H9 (cell line): ENCODE results near the gene FAT2. TPM values are rescaled to one million over a fixed set of nuclear protein-coding genes. Genes with fewer than 3 reads are reported as not detected.
"Not testable (repeated sequence)": the region's sequence is repeated elsewhere in the genome, so short reads cannot be mapped to it uniquely, and the experiment has no call there.

Experiments
- DNase-seq: peaks from one replicate; pipeline ENCODE4 v3.0.0-alpha.2; 2017
- H2AFZ ChIP-seq: one replicate; pipeline ENCODE4 v1.6.1; 2013; ENCODE audit warnings: mild to moderate bottlenecking, low read length, control low read depth, moderate library complexity
- H2AK5ac ChIP-seq: 2 replicates; pipeline ENCODE4 v1.6.1; 2013; ENCODE audit warnings: low read length, control low read depth, mixed read lengths; ENCODE audit not compliant: insufficient read length
- H2BK120ac ChIP-seq: one replicate; pipeline ENCODE4 v1.6.1; 2013; ENCODE audit warnings: low read depth, mild to moderate bottlenecking, low read length, control low read depth, inconsistent platforms; ENCODE audit not compliant: poor library complexity, severe bottlenecking
- H2BK12ac ChIP-seq: 2 replicates; pipeline ENCODE4 v1.6.1; 2013; ENCODE audit warnings: low read length, control low read depth, mixed read lengths, low read depth; ENCODE audit not compliant: insufficient read length
- H2BK15ac ChIP-seq: 2 replicates; pipeline ENCODE4 v1.6.1; 2013; ENCODE audit warnings: low read depth, low read length, control low read depth
- H2BK20ac ChIP-seq: one replicate; pipeline ENCODE4 v1.6.1; 2013; ENCODE audit warnings: low read depth, mild to moderate bottlenecking, low read length, control low read depth, inconsistent platforms; ENCODE audit not compliant: poor library complexity, severe bottlenecking
- H2BK5ac ChIP-seq: 2 replicates; pipeline ENCODE4 v1.6.1; 2013; ENCODE audit warnings: low read length, control low read depth, mixed read lengths; ENCODE audit not compliant: insufficient read length
- H3K14ac ChIP-seq: 2 replicates; pipeline ENCODE4 v1.6.1; 2013; ENCODE audit warnings: low read length, control low read depth; ENCODE audit not compliant: insufficient read depth
- H3K18ac ChIP-seq: 2 replicates; pipeline ENCODE4 v1.6.1; 2013; ENCODE audit warnings: low read depth, mild to moderate bottlenecking, mixed read lengths, low read length, control low read depth; ENCODE audit not compliant: insufficient read length
- H3K23ac ChIP-seq: 2 replicates; pipeline ENCODE4 v1.6.1; 2013; ENCODE audit warnings: low read length, control low read depth, mixed read lengths, low read depth; ENCODE audit not compliant: insufficient read length
- H3K23me2 ChIP-seq: 2 replicates; pipeline ENCODE4 v1.6.1; 2013; ENCODE audit warnings: low read depth, mild to moderate bottlenecking, mixed read lengths, low read length, control low read depth; ENCODE audit not compliant: insufficient read length, poor library complexity, severe bottlenecking
- H3K27ac ChIP-seq: 2 replicates; pipeline ENCODE4 v1.5.1; 2013; ENCODE audit warnings: low read length, control low read depth, mixed read lengths, low read depth; ENCODE audit not compliant: insufficient read length
- H3K27me3 ChIP-seq: 2 replicates; pipeline ENCODE4 v1.6.1; 2013; ENCODE audit warnings: low read length, control low read depth, inconsistent platforms; ENCODE audit not compliant: insufficient read depth
- H3K4ac ChIP-seq: 2 replicates; pipeline ENCODE4 v1.6.1; 2013; ENCODE audit warnings: low read depth, mild to moderate bottlenecking, control low read depth, inconsistent platforms, low read length, moderate library complexity
- H3K4me1 ChIP-seq: 2 replicates; pipeline ENCODE4 v1.6.1; 2013; ENCODE audit warnings: low read length, control low read depth, inconsistent platforms; ENCODE audit not compliant: insufficient read depth
- H3K4me2 ChIP-seq: 2 replicates; pipeline ENCODE4 v1.6.1; 2013; ENCODE audit warnings: low read length, control low read depth, mixed read lengths; ENCODE audit not compliant: insufficient read length, insufficient read depth
- H3K56ac ChIP-seq: 2 replicates; pipeline ENCODE4 v1.6.1; 2013; ENCODE audit warnings: low read depth, mild to moderate bottlenecking, mixed read lengths, low read length, control low read depth; ENCODE audit not compliant: insufficient read length
- H3K79me1 ChIP-seq: 2 replicates; pipeline ENCODE4 v1.6.1; 2013; ENCODE audit warnings: low read depth, mild to moderate bottlenecking, moderate library complexity, low read length, control low read depth, inconsistent platforms; ENCODE audit not compliant: insufficient read depth, poor library complexity, severe bottlenecking
- H3K79me2 ChIP-seq: 2 replicates; pipeline ENCODE4 v1.6.1; 2013; ENCODE audit warnings: low read length, control low read depth, inconsistent platforms; ENCODE audit not compliant: insufficient read depth
- H3K9ac ChIP-seq: 2 replicates; pipeline ENCODE4 v1.6.1; 2013; ENCODE audit warnings: low read length, control low read depth, mixed read lengths; ENCODE audit not compliant: insufficient read length; ENCODE audit errors: extremely low read depth
- H3K9me3 ChIP-seq: one replicate; pipeline ENCODE4 v1.6.1; 2013; ENCODE audit warnings: low read depth, low read length, inconsistent platforms; ENCODE audit not compliant: control insufficient read depth
- H3T11ph ChIP-seq: one replicate; pipeline ENCODE4 v1.6.1; 2013; ENCODE audit warnings: mild to moderate bottlenecking, low read length, control low read depth, inconsistent platforms
- H4K20me1 ChIP-seq: one replicate; pipeline ENCODE4 v1.6.1; 2013; ENCODE audit not compliant: control insufficient read depth, insufficient read length, insufficient read depth
- H4K5ac ChIP-seq: 2 replicates; pipeline ENCODE4 v1.6.1; 2013; ENCODE audit warnings: low read depth, mild to moderate bottlenecking, mixed read lengths, low read length, control low read depth; ENCODE audit not compliant: insufficient read length
- H4K8ac ChIP-seq: replicated peaks from 2 replicates; pipeline ENCODE4 v1.6.1; 2013; ENCODE audit warnings: low read length, control low read depth, mixed read lengths, low read depth; ENCODE audit not compliant: insufficient read length
- H4K91ac ChIP-seq: 2 replicates; pipeline ENCODE4 v1.6.1; 2013; ENCODE audit warnings: low read depth, mild to moderate bottlenecking, moderate library complexity, mixed read lengths, low read length, control low read depth; ENCODE audit not compliant: insufficient read length
- H3K27ac Mint-ChIP-seq, 3 experiments: 2 replicates in 2 of 3; 3 replicates in 1 of 3; pipeline ENCODE4 v1.8.0; 2020 to 2021; ENCODE audit warnings: mixed read lengths in 3 of 3, mild to moderate bottlenecking in 1 of 3, moderate library complexity in 1 of 3
- H3K27me3 Mint-ChIP-seq: 2 replicates; pipeline ENCODE4 v1.8.0; 2021; ENCODE audit warnings: low read depth, mild to moderate bottlenecking, moderate library complexity, mixed read lengths
- H3K36me3 Mint-ChIP-seq, 3 experiments: 2 replicates in 2 of 3; 3 replicates in 1 of 3; pipeline ENCODE4 v1.8.0; 2020 to 2021; ENCODE audit warnings: low read depth in 3 of 3, mixed read lengths in 3 of 3; ENCODE audit not compliant: insufficient read depth in 1 of 3
- H3K4me1 Mint-ChIP-seq, 2 experiments: 2 replicates each; pipeline ENCODE4 v1.8.0; 2020; ENCODE audit warnings: mixed read lengths in 2 of 2
- H3K4me3 Mint-ChIP-seq, 2 experiments: 2 replicates in 1 of 2; 3 replicates in 1 of 2; pipeline ENCODE4 v1.8.0; 2020 to 2021; ENCODE audit warnings: mild to moderate bottlenecking in 2 of 2, mixed read lengths in 2 of 2, moderate library complexity in 1 of 2
- H3K9me3 Mint-ChIP-seq, 2 experiments: 2 replicates in 1 of 2; 3 replicates in 1 of 2; pipeline ENCODE4 v1.8.0; 2020; ENCODE audit warnings: mild to moderate bottlenecking in 2 of 2, mixed read lengths in 2 of 2, moderate library complexity in 1 of 2
- CTCF ChIP-seq: fragments of 200-600 bp; sonication (generic); conservative IDR thresholded peaks from 3 replicates; pipeline ENCODE4 v1.8.0; 2021; ENCODE audit warnings: antibody characterized with exemption, mild to moderate bottlenecking
- WGBS: extraction: QIAGEN DNeasy Blood & Tissue Kit; methylation state at CpG from one replicate; pipeline ENCODE4 v1.1.7; 2013; ENCODE audit warnings: missing lambda C conversion rate, low lambda C conversion rate, mixed read lengths; ENCODE audit not compliant: insufficient read length; ENCODE audit errors: extremely low coverage; 5-methylcytosine and 5-hydroxymethylcytosine counted together
- total RNA-seq: library from RNA; stranded (reverse); gene quantifications from 2 replicates; pipeline ENCODE4 v1.2.1, GENCODE V29; 2021

Gene FAT2
- total RNA-seq, 1 experiment from 2014 or later: 0.15 TPM

GRCh38 chr5:151585970-151586369, 5.2 kb downstream of the FAT2 start:
- WGBS: no CpG with 5 or more reads among the region's 10 CpGs
- no peak overlapping the region for H3K4ac ChIP-seq
- H3K27ac Mint-ChIP-seq: no peak overlapping the region
- H2BK12ac ChIP-seq: no peak overlapping the region
- H3K4me2 ChIP-seq: no peak overlapping the region
- no peak overlapping the region for H2AK5ac ChIP-seq
- no peak overlapping the region for H3T11ph ChIP-seq
- no peak overlapping the region for H2AFZ ChIP-seq
- peaks cover 30 to 50% of the 10 kb centered on the region in 2 experiments for H3K4me1 Mint-ChIP-seq
- no peak overlapping the region for H3K18ac ChIP-seq
- H3K23me2 ChIP-seq: no peaks in the 10 kb centered on the region
- no peak overlapping the region for H3K9ac ChIP-seq
- no peak for DNase-seq
- H3K56ac ChIP-seq: no peak overlapping the region
- H3K27me3 Mint-ChIP-seq: peaks cover 5% of the 10 kb centered on the region
- TF ChIP-seq CTCF: no peak
- H3K4me1 ChIP-seq: peaks cover 3% of the 10 kb centered on the region; the same call in 1 of the 2 replicates
- H4K5ac ChIP-seq: no peak overlapping the region
- no peak overlapping the region for H2BK15ac ChIP-seq
- H2BK20ac ChIP-seq: no peak overlapping the region
- no peaks in the 10 kb centered on the region for H3K79me2 ChIP-seq
- no peaks in the 10 kb centered on the region for H3K79me1 ChIP-seq
- H3K36me3 Mint-ChIP-seq: no peaks in the 10 kb centered on the region; a peak in 1 of 7 replicates
- no peaks in the 10 kb centered on the region; a peak in 1 of 5 replicates for H3K9me3 Mint-ChIP-seq
- H3K23ac ChIP-seq: no peak overlapping the region
- H2BK120ac ChIP-seq: no peak overlapping the region
- H4K8ac ChIP-seq: no peak overlapping the region
- no peak overlapping the region for H4K91ac ChIP-seq
- H3K14ac ChIP-seq: no peak overlapping the region
- no peaks in the 10 kb centered on the region for H4K20me1 ChIP-seq
- H2BK5ac ChIP-seq: no peak overlapping the region
- H3K27me3 ChIP-seq: no peaks in the 10 kb centered on the region; the same call in 1 of the 2 replicates
- H3K4me3 Mint-ChIP-seq: no peak overlapping the region
- H3K27ac ChIP-seq: no peak overlapping the region
- no peaks in the 10 kb centered on the region for H3K9me3 ChIP-seq

GRCh38 chr5:151585344-151585743, 5.8 kb downstream of the FAT2 start:
- not testable (repeated sequence) for H2BK5ac ChIP-seq, H2BK15ac ChIP-seq, H4K8ac ChIP-seq, H2AK5ac ChIP-seq, H2AFZ ChIP-seq, H3K18ac ChIP-seq, H3K14ac ChIP-seq, H3K9me3 Mint-ChIP-seq, H3K4me3 Mint-ChIP-seq, H4K5ac ChIP-seq, H3K36me3 Mint-ChIP-seq, H3K79me1 ChIP-seq, H3K56ac ChIP-seq, H4K20me1 ChIP-seq, H2BK12ac ChIP-seq, H3K4ac ChIP-seq, H2BK120ac ChIP-seq, DNase-seq, H3K27ac ChIP-seq, H3K23ac ChIP-seq, H3K9ac ChIP-seq, H3K4me1 ChIP-seq, H3K4me2 ChIP-seq, H3T11ph ChIP-seq, H3K9me3 ChIP-seq, H3K27me3 ChIP-seq, H3K23me2 ChIP-seq, H2BK20ac ChIP-seq, H4K91ac ChIP-seq, H3K79me2 ChIP-seq, H3K27ac Mint-ChIP-seq, H3K27me3 Mint-ChIP-seq
- WGBS: no CpG with 5 or more reads among the region's 4 CpGs
- H3K4me1 Mint-ChIP-seq: peaks cover 29 to 51% of the 10 kb centered on the region in 2 experiments
